Right lobe of liver (tissue), 4 donors: ENCODE results near the gene ABCC12.

ENCODE experiments used
- POLR2A ChIP-seq: fragments of 450-650 bp; IDR thresholded peaks from one replicate; pipeline ENCODE4 v1.6.1; 2017; ENCODE audit warnings: antibody characterized with exemption, mild to moderate bottlenecking
- TF ChIP-seq, protein P1 (sequence below), 4 donors: fragments of 200-600 bp in 3 of 4; fragments of 450-650 bp in 1 of 4; IDR thresholded peaks; one replicate each; pipeline versions ENCODE4 v1.5.1 to v1.8.0; 2016 to 2022; ENCODE audit warnings: antibody characterized with exemption in 4 of 4, mild to moderate bottlenecking in 2 of 4
- donor health status: DM: no; HTN: no; CAD: no.
- donor health status: DM: no; HTN: no; CAD: no.
- donor health status: DM: no; HTN: yes; CAD: no.

DNA sequence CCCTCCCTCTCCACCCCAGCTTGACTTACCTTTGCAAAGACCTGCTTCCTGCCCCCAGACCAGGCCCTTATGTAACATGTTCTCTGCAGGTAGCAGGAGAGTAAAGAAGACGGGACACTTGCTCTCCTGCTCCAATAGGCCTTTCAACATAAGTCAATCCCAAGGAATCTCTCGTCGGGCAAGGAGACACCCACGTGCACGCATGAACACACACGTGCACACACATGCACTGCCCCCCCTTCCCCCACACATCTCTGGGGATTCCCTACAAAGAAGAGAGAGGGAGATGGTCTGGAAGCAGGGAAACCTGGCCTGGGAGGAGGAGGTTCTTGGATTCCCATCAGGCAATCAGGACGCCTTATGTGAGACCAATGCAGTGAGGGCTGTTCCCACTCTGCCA lies 41.4 kb downstream of the ABCC12 start:
- TF ChIP-seq, protein P1, sequence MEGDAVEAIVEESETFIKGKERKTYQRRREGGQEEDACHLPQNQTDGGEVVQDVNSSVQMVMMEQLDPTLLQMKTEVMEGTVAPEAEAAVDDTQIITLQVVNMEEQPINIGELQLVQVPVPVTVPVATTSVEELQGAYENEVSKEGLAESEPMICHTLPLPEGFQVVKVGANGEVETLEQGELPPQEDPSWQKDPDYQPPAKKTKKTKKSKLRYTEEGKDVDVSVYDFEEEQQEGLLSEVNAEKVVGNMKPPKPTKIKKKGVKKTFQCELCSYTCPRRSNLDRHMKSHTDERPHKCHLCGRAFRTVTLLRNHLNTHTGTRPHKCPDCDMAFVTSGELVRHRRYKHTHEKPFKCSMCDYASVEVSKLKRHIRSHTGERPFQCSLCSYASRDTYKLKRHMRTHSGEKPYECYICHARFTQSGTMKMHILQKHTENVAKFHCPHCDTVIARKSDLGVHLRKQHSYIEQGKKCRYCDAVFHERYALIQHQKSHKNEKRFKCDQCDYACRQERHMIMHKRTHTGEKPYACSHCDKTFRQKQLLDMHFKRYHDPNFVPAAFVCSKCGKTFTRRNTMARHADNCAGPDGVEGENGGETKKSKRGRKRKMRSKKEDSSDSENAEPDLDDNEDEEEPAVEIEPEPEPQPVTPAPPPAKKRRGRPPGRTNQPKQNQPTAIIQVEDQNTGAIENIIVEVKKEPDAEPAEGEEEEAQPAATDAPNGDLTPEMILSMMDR (IDR thresholded peaks at IDR 0.05), result no peak
- no peak for TF ChIP-seq POLR2A
